GM19023 (cell line): Measurements from ENCODE around the gene SMIM13.

Experiments used
- ATAC-seq: cut with Tn5 transposase; IDR thresholded peaks from one replicate; pipeline ENCODE4 v1.9.1; 2021; ENCODE audit warnings: mild to moderate bottlenecking, moderate library complexity; ENCODE audit not compliant: unreplicated experiment

The SMIM13 gene

DNA sequence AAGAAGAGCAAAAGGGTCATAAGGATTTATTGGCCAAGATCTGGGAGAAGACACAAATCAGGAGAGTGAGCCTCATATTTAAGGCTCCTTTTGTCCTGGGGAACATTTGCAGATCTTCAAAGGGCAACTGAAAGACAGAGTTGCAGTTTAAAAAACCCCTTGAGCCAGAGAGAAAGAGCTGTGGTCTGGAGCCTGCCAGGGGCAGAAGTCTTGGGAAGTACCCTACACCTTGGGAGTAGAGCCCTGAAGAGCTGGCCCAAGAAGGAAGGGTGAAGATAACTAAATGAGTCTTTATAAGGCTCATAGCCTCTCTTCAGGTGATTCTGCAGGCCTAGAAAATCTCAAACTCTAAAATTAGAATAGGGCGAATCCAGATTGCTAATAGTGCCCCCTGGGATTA lies 57.9 kb downstream of the SMIM13 start:
- no peak for ATAC-seq

- ATAC-seq: no peak
These were observed 58.9 kb downstream of the SMIM13 start for GRCh38 chr6:11152581-11152980.

GRCh38 chr6:11153447-11153846 lies 59.8 kb downstream of the SMIM13 start:
- no peak for ATAC-seq

- ATAC-seq: no peak
These were observed 62.0 kb downstream of the SMIM13 start for GRCh38 chr6:11155589-11155988.

DNA sequence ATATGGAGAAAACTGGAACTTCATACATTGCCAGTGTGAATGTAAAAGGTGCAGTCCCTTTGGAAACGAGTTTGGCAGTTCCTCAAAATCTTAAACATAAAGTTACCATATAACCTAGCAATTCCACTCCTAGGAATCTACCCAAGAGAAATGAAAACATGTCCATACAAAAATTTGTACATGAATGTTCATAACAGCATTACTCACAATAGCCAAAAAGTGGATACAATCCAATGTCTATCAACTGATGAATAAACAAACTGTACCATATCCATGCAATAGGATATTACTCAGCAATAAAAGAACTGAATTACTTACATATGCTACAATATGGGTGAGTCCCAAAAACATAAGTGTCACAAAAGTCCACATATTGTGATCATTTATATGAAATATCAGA lies 66.6 kb downstream of the SMIM13 start:
- no peak for ATAC-seq

- no peak for ATAC-seq
These were observed 67.7 kb downstream of the SMIM13 start for GRCh38 chr6:11161031-11161956.

- ATAC-seq: no peak
These were observed 68.6 kb downstream of the SMIM13 start for GRCh38 chr6:11162262-11162661.

DNA sequence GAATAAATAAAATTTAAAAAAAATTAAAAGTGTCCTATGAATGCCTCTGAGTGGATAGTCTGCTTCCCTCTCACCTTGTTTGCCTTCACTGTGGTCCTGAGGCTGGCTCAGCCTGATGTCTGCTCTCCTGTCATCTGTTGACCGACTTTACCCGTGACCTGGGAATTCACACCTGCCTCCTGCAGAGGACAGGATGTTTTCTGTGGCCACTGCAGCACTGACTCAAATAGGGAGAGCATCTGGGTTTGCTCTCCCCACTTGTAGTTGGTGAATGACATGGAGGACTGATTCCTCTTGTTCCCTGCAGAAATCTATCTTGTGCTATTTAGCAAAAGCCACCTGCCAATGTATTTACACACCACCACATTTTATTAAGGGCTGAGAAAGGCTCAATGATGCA lies 70.3 kb downstream of the SMIM13 start:
- ATAC-seq: no peak

GRCh38 chr6:11164717-11165646 lies 71.3 kb downstream of the SMIM13 start:
- ATAC-seq: no peak

- no peak for ATAC-seq
These were observed 73.3 kb downstream of the SMIM13 start for GRCh38 chr6:11166948-11167347.

DNA sequence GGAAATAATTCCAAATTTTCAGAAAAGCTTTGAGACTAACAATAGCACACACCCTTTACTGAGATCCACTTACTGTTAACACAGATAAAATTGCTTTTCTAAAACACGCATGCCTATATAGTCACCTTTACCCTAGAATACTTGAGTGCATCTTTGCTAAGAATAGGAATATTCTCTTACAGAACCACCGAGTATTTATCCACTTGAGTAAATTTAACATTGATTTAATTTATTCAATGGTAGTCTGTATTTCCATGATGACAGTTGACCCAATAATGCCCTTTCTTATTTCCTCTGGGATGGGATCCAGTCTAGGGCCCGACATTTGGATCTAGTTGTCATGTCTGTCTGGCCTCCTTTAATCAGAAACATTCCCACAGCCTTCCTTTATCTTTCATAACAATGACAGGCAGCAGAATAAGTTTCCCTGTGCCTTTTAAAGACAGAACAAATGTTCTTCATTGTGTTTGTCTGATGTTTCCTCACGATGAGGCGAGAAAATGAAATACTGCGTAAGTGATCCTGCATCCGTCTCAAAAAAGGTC lies 74.5 kb downstream of the SMIM13 start:
- no peak for ATAC-seq

DNA sequence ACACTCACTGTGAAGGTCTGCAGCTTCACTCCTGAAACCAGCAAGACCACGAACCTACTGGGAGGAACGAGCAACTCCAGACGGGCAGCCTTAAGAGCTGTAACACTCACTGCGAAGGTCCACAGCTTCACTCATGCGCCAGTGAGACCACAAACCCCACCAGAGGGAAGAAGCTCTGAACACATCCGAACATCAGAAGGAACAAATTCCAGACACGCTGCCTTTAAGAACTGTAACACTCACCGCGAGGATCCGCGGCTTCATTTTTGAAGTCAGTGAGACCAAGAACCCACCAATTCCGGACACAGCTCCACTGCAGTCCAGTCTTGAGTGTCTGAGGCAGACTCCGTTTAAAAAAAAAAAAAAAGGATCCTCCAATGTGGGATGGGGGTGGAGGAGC lies 78.3 kb downstream of the SMIM13 start:
- ATAC-seq: no peak

DNA sequence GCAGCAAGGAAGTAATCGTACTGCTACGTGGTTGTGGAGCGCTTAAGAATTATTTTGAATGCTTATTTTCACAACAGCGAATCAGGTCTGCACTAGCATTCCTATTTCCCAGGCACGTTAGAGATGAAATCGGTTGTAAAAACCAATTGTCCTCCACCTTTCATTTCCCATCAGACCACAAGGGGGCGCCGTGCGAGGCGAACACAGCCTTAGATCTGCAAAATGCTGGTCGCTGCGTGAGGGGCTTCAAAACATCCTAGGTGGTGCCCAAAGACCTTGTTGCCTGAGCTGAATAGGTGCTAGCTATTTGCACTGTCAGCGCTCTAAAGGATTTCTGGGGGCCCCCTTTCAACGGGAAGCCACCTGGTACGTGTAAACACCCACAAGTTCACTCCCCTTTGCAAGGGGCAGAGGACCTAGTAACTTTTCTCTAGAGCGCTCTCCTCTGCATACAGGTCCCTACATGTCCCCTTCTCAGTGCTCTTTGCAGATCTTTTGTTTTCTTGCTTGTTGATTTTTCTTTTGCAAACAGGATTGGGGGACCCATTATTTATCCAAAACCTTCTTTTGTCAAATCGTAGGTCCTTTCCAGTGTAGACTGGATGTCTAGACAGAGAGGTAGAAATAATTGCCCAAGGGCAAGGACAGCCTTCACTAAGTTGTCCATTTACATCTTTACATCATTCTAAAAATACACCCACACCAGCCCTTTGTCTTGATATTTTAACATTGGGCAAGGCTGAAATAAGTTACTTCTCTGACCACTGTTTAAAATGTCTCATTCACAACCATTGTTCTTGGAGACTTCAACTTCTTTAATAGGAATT lies 79.1 kb downstream of the SMIM13 start:
- ATAC-seq: no peak

DNA sequence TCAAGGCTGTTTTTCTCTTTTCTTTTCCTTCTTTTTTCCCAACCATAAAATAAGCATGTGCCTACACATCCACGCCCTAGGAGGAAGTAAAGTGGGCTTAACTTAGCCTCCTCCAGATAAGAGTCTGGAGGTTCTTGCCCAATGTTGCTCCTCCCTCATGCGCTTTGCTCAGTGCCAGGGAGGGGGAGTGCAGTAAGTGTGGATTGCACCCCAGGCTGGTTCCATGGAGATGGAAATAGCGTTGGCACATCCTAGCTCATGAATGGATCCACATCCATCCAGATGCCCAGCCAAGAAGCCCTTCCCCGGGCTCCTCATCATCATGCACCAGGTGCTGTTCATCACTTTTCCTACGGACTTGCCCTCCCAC lies 80.6 kb downstream of the SMIM13 start:
- no peak for ATAC-seq

- no peak for ATAC-seq
These were observed 83.6 kb downstream of the SMIM13 start for GRCh38 chr6:11177271-11177670.

DNA sequence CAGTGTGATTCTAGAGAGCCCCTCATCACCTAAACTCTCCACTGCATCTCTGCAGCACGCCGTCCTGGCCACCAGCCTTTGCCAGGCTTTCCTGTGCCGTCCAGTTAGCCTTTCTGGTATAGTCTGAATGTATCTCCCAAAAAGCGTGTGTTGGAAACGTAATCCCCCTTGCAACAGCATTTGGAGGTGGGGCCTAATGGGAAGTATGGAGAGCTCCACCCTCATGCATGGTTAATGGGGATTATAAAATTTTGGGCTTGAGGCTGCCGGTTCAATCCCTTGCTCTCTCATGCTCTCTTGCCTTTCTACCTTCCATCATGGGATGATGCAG lies 85.4 kb downstream of the SMIM13 start:
- ATAC-seq: no peak

DNA sequence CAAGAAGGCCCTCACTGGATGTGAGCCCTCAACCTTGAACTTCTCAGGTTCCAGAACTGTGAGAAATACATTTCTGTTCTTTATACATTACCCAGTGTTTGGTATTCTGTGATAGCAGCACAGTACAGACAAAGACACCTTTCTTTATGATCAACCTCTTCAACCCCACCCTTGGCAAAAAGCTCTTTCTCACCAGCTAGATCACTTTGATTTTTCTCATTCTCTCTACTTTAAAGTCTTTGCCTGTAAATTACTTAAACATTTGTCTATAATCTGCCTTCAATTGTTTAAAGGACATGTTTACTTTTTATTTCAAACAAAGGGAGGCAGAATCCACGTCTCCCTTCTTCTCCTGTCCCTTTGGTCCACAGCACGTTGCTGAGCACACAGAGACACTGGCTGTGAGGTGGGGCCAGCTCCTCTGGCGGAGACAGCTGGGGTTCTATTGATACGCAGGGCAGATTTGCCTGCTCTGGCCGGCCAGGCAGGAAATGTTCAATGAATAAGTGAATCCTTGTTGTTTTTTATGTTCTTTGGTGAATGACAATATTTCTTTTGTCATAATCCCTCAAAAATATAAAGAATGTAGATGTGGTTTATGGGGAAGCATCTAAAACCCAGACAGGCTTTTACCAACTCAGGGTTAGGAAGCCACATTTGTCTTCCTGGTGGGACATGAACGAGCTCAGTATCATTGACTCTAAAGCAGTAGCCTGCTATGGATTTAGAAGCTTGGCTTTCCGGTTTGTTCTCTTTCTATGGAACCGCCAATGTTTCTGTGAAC lies 86.0 kb downstream of the SMIM13 start:
- ATAC-seq: no peak

GRCh38 chr6:11181478-11182136 lies 88.0 kb downstream of the SMIM13 start:
- ATAC-seq: no peak

GRCh38 chr6:11183761-11184362 lies 90.2 kb downstream of the SMIM13 start:
- no peak for ATAC-seq
